Lower leg skin (tissue), 4 donors: ENCODE results near the gene LIME1. TPM values are rescaled to one million over a fixed set of nuclear protein-coding genes. Genes with fewer than 3 reads are reported as not detected.

Experiments
- DNase-seq, 2 donors: peaks; one replicate each; pipeline ENCODE4 v3.0.0-alpha.2; 2019; ENCODE audit warnings: low spot score in 2 of 2
- H3K4me3 ChIP-seq: fragments of 200-600 bp; sonication (generic); 2 replicates; pipeline ENCODE4 v1.5.1; 2017; ENCODE audit warnings: mild to moderate bottlenecking, low read depth; ENCODE audit not compliant: poor library complexity, severe bottlenecking
- POLR2A ChIP-seq, 2 donors: fragments of 450-650 bp; IDR thresholded peaks; one replicate each; pipeline ENCODE4 v1.6.1; 2016 to 2017; ENCODE audit warnings: antibody characterized with exemption in 2 of 2, mild to moderate bottlenecking in 1 of 2, moderate library complexity in 1 of 2
- WGBS, 2 donors: methylation state at CpG; one replicate each; pipeline ENCODE4 v1.1.5; 2018; 5-methylcytosine and 5-hydroxymethylcytosine counted together
- intact Hi-C: fragments of 100-400 bp; cut with DNase I; formaldehyde crosslinking; loops from one replicate; pipeline ENCODE4 v1.15.0; 2023; ENCODE audit warnings: low total_unique reads
- total RNA-seq, 4 donors: library from RNA; depleted of rRNA; stranded (reverse); fragments of >200 nt; gene quantifications; one replicate each; pipeline ENCODE4 v1.1.0, GENCODE V29; 2016
- TF ChIP-seq, protein P1 (sequence below), 3 donors: fragments of 450-650 bp; IDR thresholded peaks; one replicate each; pipeline ENCODE4 v1.5.1; 2016; ENCODE audit warnings: antibody characterized with exemption in 3 of 3, mild to moderate bottlenecking in 3 of 3, moderate library complexity in 2 of 3

LIME1 gene
- total RNA-seq, 4 donors from 2014 or later = 17.8 to 26.3 (median 21.8) TPM

DNA sequence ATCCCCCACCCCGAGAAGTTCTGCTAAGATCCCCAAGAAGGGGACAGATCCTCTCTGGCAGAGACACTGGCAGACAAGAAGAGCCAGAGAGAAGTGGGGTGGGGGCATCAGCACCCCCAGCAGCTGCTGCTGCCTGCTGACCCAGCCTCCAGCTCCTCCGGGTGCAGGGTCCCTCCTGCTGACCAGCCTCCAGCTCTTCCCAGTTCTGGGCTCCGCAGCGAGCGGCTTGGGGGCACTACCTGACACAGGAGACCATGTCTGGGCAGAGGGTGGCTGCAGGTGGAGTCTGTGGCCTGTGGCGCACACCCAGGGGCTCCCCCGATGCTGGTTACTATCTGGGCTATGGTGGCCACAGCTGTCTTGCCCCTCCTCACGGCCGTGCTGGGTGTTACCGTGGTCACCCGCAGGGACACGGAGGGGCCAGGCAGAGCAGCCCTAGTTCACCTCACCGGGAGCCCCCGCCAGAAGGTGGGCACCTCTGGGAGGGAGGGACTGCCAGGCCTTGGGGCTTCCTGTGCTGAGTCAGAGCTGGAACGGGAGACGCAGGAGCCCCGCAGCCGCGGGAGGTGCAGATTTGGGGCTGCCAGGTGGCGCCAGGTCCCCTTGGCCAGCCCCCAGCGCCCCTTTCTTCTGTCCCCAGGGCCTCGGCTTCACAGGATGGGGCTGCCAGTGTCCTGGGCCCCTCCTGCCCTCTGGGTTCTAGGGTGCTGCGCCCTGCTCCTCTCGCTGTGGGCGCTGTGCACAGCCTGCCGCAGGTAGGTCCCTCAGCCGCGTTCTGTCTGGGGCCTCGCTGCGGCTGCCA, 630 bp downstream of the LIME1 start:
- WGBS, 2 donors = 22 to 44% methylated on average over 13 to 20 of the region's 30 CpGs
- TF ChIP-seq, protein P1, sequence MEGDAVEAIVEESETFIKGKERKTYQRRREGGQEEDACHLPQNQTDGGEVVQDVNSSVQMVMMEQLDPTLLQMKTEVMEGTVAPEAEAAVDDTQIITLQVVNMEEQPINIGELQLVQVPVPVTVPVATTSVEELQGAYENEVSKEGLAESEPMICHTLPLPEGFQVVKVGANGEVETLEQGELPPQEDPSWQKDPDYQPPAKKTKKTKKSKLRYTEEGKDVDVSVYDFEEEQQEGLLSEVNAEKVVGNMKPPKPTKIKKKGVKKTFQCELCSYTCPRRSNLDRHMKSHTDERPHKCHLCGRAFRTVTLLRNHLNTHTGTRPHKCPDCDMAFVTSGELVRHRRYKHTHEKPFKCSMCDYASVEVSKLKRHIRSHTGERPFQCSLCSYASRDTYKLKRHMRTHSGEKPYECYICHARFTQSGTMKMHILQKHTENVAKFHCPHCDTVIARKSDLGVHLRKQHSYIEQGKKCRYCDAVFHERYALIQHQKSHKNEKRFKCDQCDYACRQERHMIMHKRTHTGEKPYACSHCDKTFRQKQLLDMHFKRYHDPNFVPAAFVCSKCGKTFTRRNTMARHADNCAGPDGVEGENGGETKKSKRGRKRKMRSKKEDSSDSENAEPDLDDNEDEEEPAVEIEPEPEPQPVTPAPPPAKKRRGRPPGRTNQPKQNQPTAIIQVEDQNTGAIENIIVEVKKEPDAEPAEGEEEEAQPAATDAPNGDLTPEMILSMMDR (IDR thresholded peaks at IDR 0.05) = no peak
- TF ChIP-seq POLR2A (IDR thresholded peaks at IDR 0.05) = no peak
- intact Hi-C loops = no loop called here
- peak in 1 of 2 donors; percentile 86 for DNase-seq
- no peak overlapping the region for H3K4me3 ChIP-seq

DNA sequence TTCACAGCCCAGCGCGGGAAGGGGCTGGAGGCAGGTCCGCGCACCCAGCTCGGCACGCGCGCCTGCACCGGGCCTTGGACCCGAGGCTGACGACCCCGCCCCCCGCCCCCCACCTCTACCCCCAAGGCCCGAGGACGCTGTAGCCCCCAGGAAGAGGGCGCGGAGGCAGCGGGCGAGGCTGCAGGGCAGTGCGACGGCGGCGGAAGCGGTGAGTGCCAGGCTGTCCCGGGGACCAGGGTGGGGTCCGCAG, 1.2 kb downstream of the LIME1 start:
- intact Hi-C loops = no loop called here
- no peak for TF ChIP-seq POLR2A (IDR thresholded peaks at IDR 0.05)
- TF ChIP-seq, protein P1 (IDR thresholded peaks at IDR 0.05) = no peak
- no peak for DNase-seq
- H3K4me3 ChIP-seq = no peak overlapping the region
- 0 to 9% methylated on average over 2 to 26 of the region's 26 CpGs for WGBS, 2 donors

DNA sequence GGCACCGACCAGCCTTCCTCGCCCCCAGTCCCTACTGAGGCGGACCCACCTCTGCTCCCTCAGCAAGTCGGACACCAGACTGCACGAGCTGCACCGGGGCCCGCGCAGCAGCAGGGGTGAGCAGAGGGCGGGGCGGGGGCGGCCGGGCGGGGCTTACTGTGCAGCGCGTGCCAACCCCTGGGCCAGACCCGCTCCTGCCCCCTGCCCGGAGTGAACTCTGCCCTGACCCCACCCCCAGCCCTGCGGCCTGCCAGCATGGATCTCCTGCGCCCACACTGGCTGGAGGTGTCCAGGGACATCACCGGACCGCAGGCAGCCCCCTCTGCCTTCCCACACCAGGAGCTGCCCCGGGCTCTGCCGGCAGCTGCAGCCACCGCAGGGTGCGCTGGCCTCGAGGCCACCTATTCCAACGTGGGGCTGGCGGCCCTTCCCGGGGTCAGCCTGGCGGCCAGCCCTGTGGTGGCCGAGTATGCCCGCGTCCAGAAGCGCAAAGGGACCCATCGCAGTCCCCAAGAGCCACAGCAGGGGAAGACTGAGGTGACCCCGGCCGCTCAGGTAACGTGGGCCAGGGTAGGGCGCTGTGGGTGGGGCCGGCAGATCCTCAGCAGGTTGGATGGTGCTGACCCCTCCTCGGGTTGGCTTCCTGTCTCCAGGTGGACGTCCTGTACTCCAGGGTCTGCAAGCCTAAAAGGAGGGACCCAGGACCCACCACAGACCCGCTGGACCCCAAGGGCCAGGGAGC, 1.7 kb downstream of the LIME1 start:
- intact Hi-C loops = no loop called here
- peak in 1 of 2 donors; percentile 85 for DNase-seq
- WGBS, 2 donors = 0 to 30% methylated on average over 2 to 5 of the region's 43 CpGs
- no peak overlapping the region for H3K4me3 ChIP-seq
- TF ChIP-seq, protein P1 (IDR thresholded peaks at IDR 0.05) = no peak
- TF ChIP-seq POLR2A (IDR thresholded peaks at IDR 0.05) = no peak

DNA sequence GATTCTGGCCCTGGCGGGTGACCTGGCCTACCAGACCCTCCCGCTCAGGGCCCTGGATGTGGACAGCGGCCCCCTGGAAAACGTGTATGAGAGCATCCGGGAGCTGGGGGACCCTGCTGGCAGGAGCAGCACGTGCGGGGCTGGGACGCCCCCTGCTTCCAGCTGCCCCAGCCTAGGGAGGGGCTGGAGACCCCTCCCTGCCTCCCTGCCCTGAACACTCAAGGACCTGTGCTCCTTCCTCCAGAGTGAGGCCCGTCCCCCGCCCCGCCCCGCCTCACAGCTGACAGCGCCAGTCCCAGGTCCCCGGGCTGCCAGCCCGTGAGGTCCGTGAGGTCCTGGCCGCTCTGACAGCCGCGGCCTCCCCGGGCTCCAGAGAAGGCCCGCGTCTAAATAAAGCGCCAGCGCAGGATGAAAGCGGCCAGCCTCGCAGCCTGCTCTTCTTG, 2.2 kb downstream of the LIME1 start:
- H3K4me3 ChIP-seq = no peak overlapping the region
- no peak for TF ChIP-seq POLR2A (IDR thresholded peaks at IDR 0.05)
- TF ChIP-seq, protein P1 (IDR thresholded peaks at IDR 0.05) = no peak
- 0 to 15% methylated on average over 6 to 18 of the region's 26 CpGs for WGBS, 2 donors
- intact Hi-C loops = no loop called here
- peak; percentile 44 to 95 for DNase-seq

DNA sequence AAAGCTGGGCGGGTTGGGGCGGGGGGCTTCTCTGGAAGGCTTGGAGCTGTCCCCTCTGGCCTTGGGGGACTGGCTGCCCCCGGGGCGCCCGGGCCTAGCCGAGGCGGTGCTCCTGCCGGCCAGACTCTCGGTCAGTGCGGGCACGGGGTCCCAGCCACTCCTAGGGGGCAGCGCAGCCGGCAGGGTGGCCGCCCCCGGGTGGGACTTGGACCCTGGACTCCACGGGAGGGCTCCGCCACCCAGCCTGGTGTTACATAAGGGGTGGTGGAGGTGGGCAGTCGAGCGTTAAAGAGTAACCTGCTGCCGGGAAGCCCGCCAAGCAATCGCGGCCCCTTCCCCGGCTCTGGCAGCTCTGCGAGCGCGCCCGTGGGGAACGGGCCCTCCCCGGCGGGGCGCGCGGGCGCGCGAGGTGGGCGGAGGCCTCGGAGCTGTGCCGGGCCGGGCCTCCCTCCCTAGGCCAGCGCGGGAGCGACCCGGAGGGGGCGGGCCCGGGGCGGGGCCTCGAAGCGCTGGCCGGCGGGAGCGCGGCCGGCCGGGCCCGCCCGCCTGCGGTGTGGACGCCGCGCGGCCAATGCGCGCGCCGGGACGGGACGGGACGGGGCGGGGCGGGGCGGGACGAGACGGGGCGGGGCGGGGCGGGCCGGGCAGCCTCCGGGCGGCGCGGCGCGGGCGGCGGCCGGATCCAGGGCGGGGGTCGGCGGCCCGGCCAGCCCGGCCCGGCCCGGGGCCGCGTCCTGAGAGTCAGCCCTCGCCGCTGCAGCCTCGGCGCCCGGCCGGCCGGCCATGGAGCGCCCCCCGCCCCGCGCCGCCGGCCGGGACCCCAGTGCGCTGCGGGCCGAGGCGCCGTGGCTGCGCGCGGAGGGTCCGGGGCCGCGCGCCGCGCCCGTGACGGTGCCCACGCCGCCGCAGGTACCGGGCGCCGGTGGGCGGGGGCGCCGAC, 2.9 kb downstream of the LIME1 start, which contains the start of gene SLC2A4RG:
TSS of gene SLC2A4RG (plus strand) at position 647 of the 940 bp plus-strand sequence. CDS start at position 784, 137 bp downstream.
- peak; percentile 51 to 93 for DNase-seq
- H3K4me3 ChIP-seq = peak within 1 kb of the TSS; percentile 37
- WGBS, 2 donors = 0 to 15% methylated on average over 1 to 4 of the region's 136 CpGs
- intact Hi-C loops = no loop called here
- TF ChIP-seq, protein P1 (IDR thresholded peaks at IDR 0.05) = no peak
- no peak for TF ChIP-seq POLR2A (IDR thresholded peaks at IDR 0.05)
